ENCODE measurements around the gene TNXB. TPM values are rescaled to one million over a fixed set of nuclear protein-coding genes. Genes with fewer than 3 reads are reported as not detected.

Gene TNXB
- total RNA-seq, 1 experiment from 2014 or later: 3.0 TPM

GRCh38 chr6:32131439-32131948 lies 22.4 kb upstream of the TNXB start:
- Mint-ChIP-seq H3K27ac (ENCODE audit: low read depth, unreplicated experiment) (no peak overlapping the region), H3K36me3 (ENCODE audit: insufficient read depth, unreplicated experiment) (peaks cover 25% of the 10 kb centered on the region), H3K4me3 (ENCODE audit: unreplicated experiment) (peak overlapping the region; percentile 15), H3K9me3 (ENCODE audit: unreplicated experiment) (no peaks in the 10 kb centered on the region), H3K4me1 (ENCODE audit: insufficient read depth, unreplicated experiment) (peaks cover 23% of the 10 kb centered on the region), H3K27me3 (ENCODE audit: insufficient read depth, unreplicated experiment) (peaks cover 11% of the 10 kb centered on the region)
- ChIA-PET CTCF (interaction anchor here (0.6 kb wide), 2 partner anchors 23 to 551 kb away, joined by 3 to 6 read pairs; no protein-coding TSS in a partner anchor), POLR2A (interaction anchor here (1.4 to 4.9 kb wide), 6 partner anchors 15 to 840 kb away, joined by 3 to 100 read pairs (median 7); partner anchors contain the start of genes AGPAT1 and RNF5)
- no peak for DNase-seq (ENCODE audit: unreplicated experiment)
- BruUV-seq (replicated peaks): no TSS peak
- intact Hi-C loops (cut with micrococcal nuclease): no loop called here
- TF ChIP-seq CTCF (IDR thresholded peaks at IDR 0.05; ENCODE audit: unreplicated experiment): no peak

GRCh38 chr6:32129297-32130088 lies 20.4 kb upstream of the TNXB start:
- no peak for DNase-seq (ENCODE audit: unreplicated experiment)
- intact Hi-C loops (cut with micrococcal nuclease): no loop called here

GRCh38 chr6:32128751-32129296 lies 19.7 kb upstream of the TNXB start:
- Mint-ChIP-seq H3K4me1 (ENCODE audit: insufficient read depth, unreplicated experiment) (peaks cover 28% of the 10 kb centered on the region), H3K27ac (ENCODE audit: low read depth, unreplicated experiment) (no peak overlapping the region), H3K36me3 (ENCODE audit: insufficient read depth, unreplicated experiment) (peaks cover 38% of the 10 kb centered on the region), H3K4me3 (ENCODE audit: unreplicated experiment) (peak overlapping the region; percentile 99), H3K9me3 (ENCODE audit: unreplicated experiment) (no peaks in the 10 kb centered on the region), H3K27me3 (ENCODE audit: insufficient read depth, unreplicated experiment) (peaks cover 5% of the 10 kb centered on the region)
- intact Hi-C loops (cut with micrococcal nuclease): no loop called here
- no peak for DNase-seq (ENCODE audit: unreplicated experiment)
- no peak for TF ChIP-seq CTCF (IDR thresholded peaks at IDR 0.05; ENCODE audit: unreplicated experiment)
- no TSS peak for BruUV-seq (replicated peaks)
- ChIA-PET POLR2A (interaction anchor here (0.6 to 5.1 kb wide), 18 partner anchors 10 to 843 kb away, joined by 3 to 100 read pairs (median 6); partner anchors contain the start of genes AGPAT1, BAG6, C6orf47 and DXO), CTCF (interaction anchor here (0.8 to 2.3 kb wide), 6 partner anchors 11 to 82 kb away, joined by 4 to 19 read pairs (median 6); no protein-coding TSS in a partner anchor)

More at GRCh38 chr6:32129297-32130088, 20.4 kb upstream of the TNXB start:
- TF ChIP-seq CTCF (IDR thresholded peaks at IDR 0.05; ENCODE audit: unreplicated experiment): no peak
- H3K27ac Mint-ChIP-seq (ENCODE audit: low read depth, unreplicated experiment): peak overlapping the region; percentile 86
- ChIA-PET CTCF (interaction anchor here (0.5 to 2.3 kb wide), 5 partner anchors 11 to 83 kb away, joined by 3 to 19 read pairs (median 5); no protein-coding TSS in a partner anchor), POLR2A (interaction anchor here (0.8 to 5.1 kb wide), 24 partner anchors 9 to 1334 kb away, joined by 3 to 100 read pairs (median 4); partner anchors contain the start of genes AGPAT1, BAG6, C6orf47 and CFB)
- peak overlapping the region; percentile 99 for H3K4me3 Mint-ChIP-seq (ENCODE audit: unreplicated experiment)
- H3K9me3 Mint-ChIP-seq (ENCODE audit: unreplicated experiment): no peaks in the 10 kb centered on the region
- TSS peak; percentile 25 for BruUV-seq (replicated peaks)
- H3K4me1 Mint-ChIP-seq (ENCODE audit: insufficient read depth, unreplicated experiment): peaks cover 30% of the 10 kb centered on the region
- peaks cover 35% of the 10 kb centered on the region for H3K36me3 Mint-ChIP-seq (ENCODE audit: insufficient read depth, unreplicated experiment)
- H3K27me3 Mint-ChIP-seq (ENCODE audit: insufficient read depth, unreplicated experiment): peaks cover 11% of the 10 kb centered on the region
